H9 (cell line): Measurements from ENCODE around the gene MAPK7. TPM values are rescaled to one million over a fixed set of nuclear protein-coding genes. Genes with fewer than 3 reads are reported as not detected.

Source experiments
- DNase-seq: peaks from one replicate; pipeline ENCODE4 v3.0.0-alpha.2; 2017
- H2AFZ ChIP-seq: one replicate; pipeline ENCODE4 v1.6.1; 2013; ENCODE audit warnings: mild to moderate bottlenecking, low read length, control low read depth, moderate library complexity
- H2AK5ac ChIP-seq: 2 replicates; pipeline ENCODE4 v1.6.1; 2013; ENCODE audit warnings: low read length, control low read depth, mixed read lengths; ENCODE audit not compliant: insufficient read length
- H2BK120ac ChIP-seq: one replicate; pipeline ENCODE4 v1.6.1; 2013; ENCODE audit warnings: low read depth, mild to moderate bottlenecking, low read length, control low read depth, inconsistent platforms; ENCODE audit not compliant: poor library complexity, severe bottlenecking
- H2BK12ac ChIP-seq: 2 replicates; pipeline ENCODE4 v1.6.1; 2013; ENCODE audit warnings: low read length, control low read depth, mixed read lengths, low read depth; ENCODE audit not compliant: insufficient read length
- H2BK15ac ChIP-seq: 2 replicates; pipeline ENCODE4 v1.6.1; 2013; ENCODE audit warnings: low read depth, low read length, control low read depth
- H2BK20ac ChIP-seq: one replicate; pipeline ENCODE4 v1.6.1; 2013; ENCODE audit warnings: low read depth, mild to moderate bottlenecking, low read length, control low read depth, inconsistent platforms; ENCODE audit not compliant: poor library complexity, severe bottlenecking
- H2BK5ac ChIP-seq: 2 replicates; pipeline ENCODE4 v1.6.1; 2013; ENCODE audit warnings: low read length, control low read depth, mixed read lengths; ENCODE audit not compliant: insufficient read length
- H3K14ac ChIP-seq: 2 replicates; pipeline ENCODE4 v1.6.1; 2013; ENCODE audit warnings: low read length, control low read depth; ENCODE audit not compliant: insufficient read depth
- H3K18ac ChIP-seq: 2 replicates; pipeline ENCODE4 v1.6.1; 2013; ENCODE audit warnings: low read depth, mild to moderate bottlenecking, mixed read lengths, low read length, control low read depth; ENCODE audit not compliant: insufficient read length
- H3K23ac ChIP-seq: 2 replicates; pipeline ENCODE4 v1.6.1; 2013; ENCODE audit warnings: low read length, control low read depth, mixed read lengths, low read depth; ENCODE audit not compliant: insufficient read length
- H3K23me2 ChIP-seq: 2 replicates; pipeline ENCODE4 v1.6.1; 2013; ENCODE audit warnings: low read depth, mild to moderate bottlenecking, mixed read lengths, low read length, control low read depth; ENCODE audit not compliant: insufficient read length, poor library complexity, severe bottlenecking
- H3K27ac ChIP-seq: 2 replicates; pipeline ENCODE4 v1.5.1; 2013; ENCODE audit warnings: low read length, control low read depth, mixed read lengths, low read depth; ENCODE audit not compliant: insufficient read length
- H3K27me3 ChIP-seq: 2 replicates; pipeline ENCODE4 v1.6.1; 2013; ENCODE audit warnings: low read length, control low read depth, inconsistent platforms; ENCODE audit not compliant: insufficient read depth
- H3K4ac ChIP-seq: 2 replicates; pipeline ENCODE4 v1.6.1; 2013; ENCODE audit warnings: low read depth, mild to moderate bottlenecking, control low read depth, inconsistent platforms, low read length, moderate library complexity
- H3K4me1 ChIP-seq: 2 replicates; pipeline ENCODE4 v1.6.1; 2013; ENCODE audit warnings: low read length, control low read depth, inconsistent platforms; ENCODE audit not compliant: insufficient read depth
- H3K4me2 ChIP-seq: 2 replicates; pipeline ENCODE4 v1.6.1; 2013; ENCODE audit warnings: low read length, control low read depth, mixed read lengths; ENCODE audit not compliant: insufficient read length, insufficient read depth
- H3K56ac ChIP-seq: 2 replicates; pipeline ENCODE4 v1.6.1; 2013; ENCODE audit warnings: low read depth, mild to moderate bottlenecking, mixed read lengths, low read length, control low read depth; ENCODE audit not compliant: insufficient read length
- H3K79me1 ChIP-seq: 2 replicates; pipeline ENCODE4 v1.6.1; 2013; ENCODE audit warnings: low read depth, mild to moderate bottlenecking, moderate library complexity, low read length, control low read depth, inconsistent platforms; ENCODE audit not compliant: insufficient read depth, poor library complexity, severe bottlenecking
- H3K79me2 ChIP-seq: 2 replicates; pipeline ENCODE4 v1.6.1; 2013; ENCODE audit warnings: low read length, control low read depth, inconsistent platforms; ENCODE audit not compliant: insufficient read depth
- H3K9ac ChIP-seq: 2 replicates; pipeline ENCODE4 v1.6.1; 2013; ENCODE audit warnings: low read length, control low read depth, mixed read lengths; ENCODE audit not compliant: insufficient read length; ENCODE audit errors: extremely low read depth
- H3K9me3 ChIP-seq: one replicate; pipeline ENCODE4 v1.6.1; 2013; ENCODE audit warnings: low read depth, low read length, inconsistent platforms; ENCODE audit not compliant: control insufficient read depth
- H3T11ph ChIP-seq: one replicate; pipeline ENCODE4 v1.6.1; 2013; ENCODE audit warnings: mild to moderate bottlenecking, low read length, control low read depth, inconsistent platforms
- H4K20me1 ChIP-seq: one replicate; pipeline ENCODE4 v1.6.1; 2013; ENCODE audit not compliant: control insufficient read depth, insufficient read length, insufficient read depth
- H4K5ac ChIP-seq: 2 replicates; pipeline ENCODE4 v1.6.1; 2013; ENCODE audit warnings: low read depth, mild to moderate bottlenecking, mixed read lengths, low read length, control low read depth; ENCODE audit not compliant: insufficient read length
- H4K8ac ChIP-seq: replicated peaks from 2 replicates; pipeline ENCODE4 v1.6.1; 2013; ENCODE audit warnings: low read length, control low read depth, mixed read lengths, low read depth; ENCODE audit not compliant: insufficient read length
- H4K91ac ChIP-seq: 2 replicates; pipeline ENCODE4 v1.6.1; 2013; ENCODE audit warnings: low read depth, mild to moderate bottlenecking, moderate library complexity, mixed read lengths, low read length, control low read depth; ENCODE audit not compliant: insufficient read length
- H3K27ac Mint-ChIP-seq, 3 experiments: 2 replicates in 2 of 3; 3 replicates in 1 of 3; pipeline ENCODE4 v1.8.0; 2020 to 2021; ENCODE audit warnings: mixed read lengths in 3 of 3, mild to moderate bottlenecking in 1 of 3, moderate library complexity in 1 of 3
- H3K27me3 Mint-ChIP-seq: 2 replicates; pipeline ENCODE4 v1.8.0; 2021; ENCODE audit warnings: low read depth, mild to moderate bottlenecking, moderate library complexity, mixed read lengths
- H3K36me3 Mint-ChIP-seq, 3 experiments: 2 replicates in 2 of 3; 3 replicates in 1 of 3; pipeline ENCODE4 v1.8.0; 2020 to 2021; ENCODE audit warnings: low read depth in 3 of 3, mixed read lengths in 3 of 3; ENCODE audit not compliant: insufficient read depth in 1 of 3
- H3K4me1 Mint-ChIP-seq, 2 experiments: 2 replicates each; pipeline ENCODE4 v1.8.0; 2020; ENCODE audit warnings: mixed read lengths in 2 of 2
- H3K4me3 Mint-ChIP-seq, 2 experiments: 2 replicates in 1 of 2; 3 replicates in 1 of 2; pipeline ENCODE4 v1.8.0; 2020 to 2021; ENCODE audit warnings: mild to moderate bottlenecking in 2 of 2, mixed read lengths in 2 of 2, moderate library complexity in 1 of 2
- H3K9me3 Mint-ChIP-seq, 2 experiments: 2 replicates in 1 of 2; 3 replicates in 1 of 2; pipeline ENCODE4 v1.8.0; 2020; ENCODE audit warnings: mild to moderate bottlenecking in 2 of 2, mixed read lengths in 2 of 2, moderate library complexity in 1 of 2
- WGBS: extraction: QIAGEN DNeasy Blood & Tissue Kit; methylation state at CpG from one replicate; pipeline ENCODE4 v1.1.7; 2013; ENCODE audit warnings: missing lambda C conversion rate, low lambda C conversion rate, mixed read lengths; ENCODE audit not compliant: insufficient read length; ENCODE audit errors: extremely low coverage; 5-methylcytosine and 5-hydroxymethylcytosine counted together
- total RNA-seq: library from RNA; stranded (reverse); gene quantifications from 2 replicates; pipeline ENCODE4 v1.2.1, GENCODE V29; 2021
- TF ChIP-seq, protein P1 (sequence below): fragments of 200-600 bp; sonication (generic); conservative IDR thresholded peaks from 3 replicates; pipeline ENCODE4 v1.8.0; 2021; ENCODE audit warnings: antibody characterized with exemption, mild to moderate bottlenecking

The MAPK7 gene
- total RNA-seq, 1 experiment from 2014 or later = 43.8 TPM

DNA sequence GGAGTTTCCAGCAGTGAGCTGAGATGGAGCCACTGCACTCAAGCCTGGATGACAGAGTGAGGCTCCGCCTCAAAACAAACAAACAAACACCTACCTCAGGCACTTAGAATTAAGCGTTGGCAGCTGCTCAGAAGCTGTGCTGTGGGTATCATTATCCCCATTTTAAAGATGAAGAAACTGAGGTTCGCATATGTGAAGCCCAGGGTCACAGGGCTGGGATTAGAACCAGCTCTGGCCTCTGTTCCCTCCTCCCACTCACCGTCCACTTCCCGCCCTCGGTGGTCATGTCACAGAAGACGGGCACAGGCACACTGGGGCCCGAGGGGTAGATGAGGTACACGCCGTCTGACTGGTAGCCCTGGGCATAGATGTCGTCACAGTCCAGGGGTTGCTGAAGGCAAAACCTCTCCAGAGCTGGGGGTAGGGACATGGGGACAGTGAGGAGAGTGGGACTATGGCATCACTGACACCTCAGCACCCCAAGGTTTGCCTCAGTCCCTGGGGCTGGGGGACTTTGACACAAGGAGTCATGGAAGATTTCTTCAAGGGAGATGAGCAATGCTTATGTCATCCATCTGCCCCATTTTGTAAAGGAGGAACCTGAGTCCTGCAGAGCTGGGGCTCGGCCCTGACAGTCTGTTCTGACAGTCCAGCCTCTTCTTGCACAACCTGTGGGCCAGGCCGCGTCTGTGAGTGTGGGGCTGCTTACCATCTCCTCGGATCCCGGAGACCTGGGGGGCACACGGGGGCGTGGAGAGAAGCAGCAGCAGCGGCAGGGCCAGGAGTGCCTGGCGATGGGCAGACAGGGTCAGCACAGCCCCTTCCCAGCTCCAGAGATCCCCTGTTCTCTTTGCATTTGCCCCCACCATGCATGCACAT, 8.0 kb downstream of the MAPK7 start:
- Histone ChIP-seq H3K27me3 (no peaks in the 10 kb centered on the region), H3K18ac (no peak overlapping the region), H3K4ac (no peak overlapping the region), H3K9me3 (no peaks in the 10 kb centered on the region), H3K23ac (no peak overlapping the region), H2AFZ (no peak overlapping the region), H2AK5ac (no peak overlapping the region), H3K27ac (no peak overlapping the region), H2BK15ac (no peak overlapping the region), H3K23me2 (no peaks in the 10 kb centered on the region), H2BK120ac (no peak overlapping the region), H4K20me1 (no peaks in the 10 kb centered on the region), H3K14ac (no peak overlapping the region), H2BK20ac (no peak overlapping the region), H3T11ph (no peak overlapping the region), H3K56ac (no peak overlapping the region), H3K4me2 (peak overlapping the region; percentile 19), H3K79me2 (no peaks in the 10 kb centered on the region), H2BK5ac (no peak overlapping the region), H2BK12ac (no peak overlapping the region), H4K91ac (no peak overlapping the region), H3K4me1 (peaks cover 4% of the 10 kb centered on the region; the same call in 1 of the 2 replicates), H4K8ac (no peak overlapping the region), H3K79me1 (no peaks in the 10 kb centered on the region), H4K5ac (no peak overlapping the region), H3K9ac (no peak overlapping the region)
- TF ChIP-seq, protein P1, sequence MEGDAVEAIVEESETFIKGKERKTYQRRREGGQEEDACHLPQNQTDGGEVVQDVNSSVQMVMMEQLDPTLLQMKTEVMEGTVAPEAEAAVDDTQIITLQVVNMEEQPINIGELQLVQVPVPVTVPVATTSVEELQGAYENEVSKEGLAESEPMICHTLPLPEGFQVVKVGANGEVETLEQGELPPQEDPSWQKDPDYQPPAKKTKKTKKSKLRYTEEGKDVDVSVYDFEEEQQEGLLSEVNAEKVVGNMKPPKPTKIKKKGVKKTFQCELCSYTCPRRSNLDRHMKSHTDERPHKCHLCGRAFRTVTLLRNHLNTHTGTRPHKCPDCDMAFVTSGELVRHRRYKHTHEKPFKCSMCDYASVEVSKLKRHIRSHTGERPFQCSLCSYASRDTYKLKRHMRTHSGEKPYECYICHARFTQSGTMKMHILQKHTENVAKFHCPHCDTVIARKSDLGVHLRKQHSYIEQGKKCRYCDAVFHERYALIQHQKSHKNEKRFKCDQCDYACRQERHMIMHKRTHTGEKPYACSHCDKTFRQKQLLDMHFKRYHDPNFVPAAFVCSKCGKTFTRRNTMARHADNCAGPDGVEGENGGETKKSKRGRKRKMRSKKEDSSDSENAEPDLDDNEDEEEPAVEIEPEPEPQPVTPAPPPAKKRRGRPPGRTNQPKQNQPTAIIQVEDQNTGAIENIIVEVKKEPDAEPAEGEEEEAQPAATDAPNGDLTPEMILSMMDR = no peak
- DNase-seq = no peak
- Mint-ChIP-seq H3K36me3 (peaks cover 19 to 39% (median 38%) of the 10 kb centered on the region in 3 experiments), H3K27ac (peak overlapping the region in 2 of 3 experiments; percentile 82 to 92; a peak in 4 of 7 replicates), H3K4me3 (peak overlapping the region in 1 of 2 experiments; percentile 56; a peak in 3 of 5 replicates), H3K9me3 (peaks cover 0 to 2% of the 10 kb centered on the region in 2 experiments; a peak in 1 of 5 replicates), H3K4me1 (peaks cover 38 to 56% of the 10 kb centered on the region in 2 experiments), H3K27me3 (no peaks in the 10 kb centered on the region)
- WGBS = no CpG with 5 or more reads among the region's 20 CpGs
